HG02970 (cell line): ENCODE results near the gene ENTPD6.
A peak's percentile ranks its signal among the peaks of the same experiment; 100 is the strongest.
"Not testable (repeated sequence)": the region's sequence is repeated elsewhere in the genome, so short reads cannot be mapped to it uniquely, and the experiment has no call there.

ENCODE experiments used
- ATAC-seq: cut with Tn5 transposase; IDR thresholded peaks from one replicate; pipeline ENCODE4 v1.9.1; 2021; ENCODE audit warnings: mild to moderate bottlenecking, moderate library complexity, moderate number of reproducible peaks; ENCODE audit not compliant: unreplicated experiment, low FRiP score

The ENTPD6 gene

GRCh38 chr20:25238319-25239037, 43.0 kb downstream of the ENTPD6 start:
- ATAC-seq: no peak

DNA sequence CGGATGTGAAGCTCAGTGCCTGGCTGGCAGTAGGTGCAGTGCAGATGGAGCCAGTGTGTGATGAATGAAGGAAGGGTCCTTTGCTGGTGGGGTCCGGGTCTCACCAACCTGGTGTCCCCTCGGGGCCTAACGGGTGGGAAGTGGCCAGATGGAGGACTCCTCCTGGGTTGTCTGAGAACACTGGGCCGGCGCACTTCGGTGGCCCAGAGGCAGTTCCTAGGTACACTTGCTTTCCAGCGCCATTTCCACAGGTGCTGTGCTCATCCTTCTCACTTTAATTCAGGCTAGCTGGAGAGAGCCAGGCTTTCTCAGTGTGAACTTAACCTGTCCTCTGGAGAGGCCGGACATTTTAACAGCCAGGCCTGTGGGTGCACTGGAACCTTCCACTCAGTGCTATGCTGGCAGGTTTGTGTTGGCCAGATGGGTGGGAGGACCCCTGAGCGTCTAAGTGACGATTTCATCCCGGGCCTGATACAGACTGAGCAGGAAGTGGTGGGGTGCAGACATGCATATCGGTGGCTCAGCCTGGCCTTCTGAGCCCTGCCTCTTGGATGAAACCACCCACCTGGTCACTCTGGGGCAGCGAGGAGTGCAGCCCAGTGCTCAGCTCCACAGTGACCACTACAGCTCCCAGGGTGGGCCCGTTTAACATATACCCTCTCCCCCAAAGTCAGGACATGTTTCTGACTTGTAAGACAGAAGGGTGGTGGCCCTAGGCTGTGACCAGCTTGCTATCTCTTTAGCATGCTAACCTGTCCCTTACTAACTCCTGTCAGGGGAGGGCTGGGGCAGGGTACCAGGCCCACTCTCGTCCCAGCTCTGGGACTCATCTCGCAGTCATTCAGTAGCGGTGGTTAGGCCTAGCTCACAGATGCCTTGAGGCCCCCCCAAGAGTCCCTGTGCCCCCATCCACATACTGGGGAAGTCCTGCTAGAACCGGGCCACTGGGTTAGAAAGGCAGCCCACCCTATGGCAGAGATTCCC, 44.2 kb downstream of the ENTPD6 start:
- no peak for ATAC-seq

DNA sequence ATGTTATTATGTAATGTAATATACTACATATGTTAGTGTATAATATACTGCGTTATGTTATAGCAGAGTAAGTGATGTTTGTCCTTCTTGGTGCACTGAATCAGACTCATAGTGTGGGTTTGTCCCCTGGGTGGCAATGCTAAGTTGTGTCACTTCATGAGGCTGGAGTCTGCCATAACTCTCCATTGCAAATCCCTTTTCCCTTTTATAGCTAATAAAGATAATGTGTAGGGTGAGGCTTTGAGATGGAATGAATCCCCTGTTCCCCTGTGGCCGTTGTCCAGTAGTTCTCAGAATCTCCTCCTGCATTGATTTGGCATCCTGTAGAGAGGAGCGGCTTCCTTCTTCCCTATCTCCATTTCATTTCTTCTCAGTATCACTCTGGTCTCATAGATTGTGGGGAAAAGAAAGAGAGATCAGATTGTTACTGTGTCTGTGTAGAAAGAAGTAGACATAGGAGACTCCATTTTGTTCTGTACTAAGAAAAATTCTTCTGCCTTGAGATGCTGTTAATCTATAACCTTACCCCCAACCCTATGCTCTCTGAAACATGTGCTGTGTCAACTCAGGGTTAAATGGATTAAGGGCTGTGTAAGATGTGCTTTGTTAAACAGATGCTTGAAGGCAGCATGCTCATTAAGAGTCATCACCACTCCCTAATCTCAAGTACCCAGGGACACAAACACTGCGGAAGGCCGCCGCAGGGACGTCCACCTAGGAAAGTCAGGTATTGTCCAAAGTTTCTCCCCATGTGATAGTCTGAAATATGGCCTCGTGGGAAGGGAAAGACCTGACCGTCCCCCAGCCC, 45.5 kb downstream of the ENTPD6 start:
- ATAC-seq: not testable (repeated sequence)

DNA sequence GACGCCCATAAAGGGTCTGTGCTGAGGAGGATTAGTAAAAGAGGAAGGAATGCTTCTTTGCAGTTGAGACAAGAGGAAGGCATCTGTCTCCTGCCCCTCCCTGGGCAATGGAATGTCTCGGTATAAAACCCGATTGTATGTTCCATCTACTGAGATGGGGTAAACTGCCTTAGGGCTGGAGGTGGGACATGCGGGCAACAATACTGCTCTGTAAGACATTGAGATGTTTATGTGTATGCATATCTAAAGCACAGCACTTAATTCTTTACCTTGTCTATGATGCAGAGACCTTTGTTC, 46.1 kb downstream of the ENTPD6 start:
- ATAC-seq: not testable (repeated sequence)

GRCh38 chr20:25242231-25242630, 46.7 kb downstream of the ENTPD6 start:
- ATAC-seq: no peak

- ATAC-seq: no peak
Observed at GRCh38 chr20:25243416-25243979, 48.0 kb downstream of the ENTPD6 start.

- ATAC-seq: no peak
Observed at GRCh38 chr20:25244976-25245375, 49.5 kb downstream of the ENTPD6 start.

DNA sequence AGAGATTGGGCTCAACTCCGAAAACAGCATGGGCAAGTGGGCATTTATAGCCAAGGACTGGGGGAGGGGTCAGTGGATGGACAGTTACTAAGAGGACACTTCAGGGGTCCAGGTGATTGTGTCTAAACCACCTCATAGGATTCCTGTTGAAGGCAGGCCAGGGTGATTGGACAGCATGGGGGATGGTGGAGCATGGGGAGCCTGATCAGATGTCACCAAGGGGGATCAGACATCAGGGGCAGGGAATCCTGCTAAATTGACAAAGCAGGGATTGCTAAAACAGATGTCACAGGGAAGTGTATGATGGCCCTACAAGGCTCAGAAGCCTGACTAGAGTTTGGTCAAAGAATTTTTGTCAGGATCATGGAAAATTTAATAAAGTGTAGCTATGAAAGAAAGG, 49.9 kb downstream of the ENTPD6 start:
- ATAC-seq: no peak

GRCh38 chr20:25246182-25246999, 50.9 kb downstream of the ENTPD6 start:
- ATAC-seq: no peak

GRCh38 chr20:25247000-25247517, 51.5 kb downstream of the ENTPD6 start:
- ATAC-seq: no peak

- peak; percentile 25 for ATAC-seq
Observed at GRCh38 chr20:25247518-25247955, 52.0 kb downstream of the ENTPD6 start.

- ATAC-seq: peak; percentile 67
Observed at GRCh38 chr20:25247956-25248785, 52.7 kb downstream of the ENTPD6 start, which contains the start of gene PYGB. Gene PYGB (plus strand): TSS chr20:25248085. CDS start chr20:25248179, 94 bp downstream.

- ATAC-seq: no peak
Observed at GRCh38 chr20:25248786-25249172, 53.3 kb downstream of the ENTPD6 start.

- no peak for ATAC-seq
Observed at GRCh38 chr20:25249198-25249931, 53.9 kb downstream of the ENTPD6 start.

DNA sequence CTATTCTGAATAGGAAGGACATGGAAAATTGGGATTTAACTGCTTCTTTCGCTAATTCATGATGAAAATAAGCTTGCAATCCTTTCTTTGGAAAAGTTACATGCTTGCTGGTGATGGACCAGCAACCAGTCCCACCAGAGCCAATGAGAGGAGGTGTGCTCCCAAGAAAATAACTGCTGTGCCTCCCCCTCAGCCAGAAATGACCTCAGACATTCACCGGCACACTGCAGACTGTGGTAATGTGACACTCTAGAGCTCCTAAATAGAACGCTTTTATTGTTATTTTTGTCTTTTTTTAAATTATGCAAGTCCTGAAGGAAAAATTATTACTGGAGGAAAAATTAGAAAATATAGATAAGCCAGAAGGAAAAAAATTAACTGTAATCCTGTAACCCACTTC, 55.0 kb downstream of the ENTPD6 start:
- no peak for ATAC-seq

DNA sequence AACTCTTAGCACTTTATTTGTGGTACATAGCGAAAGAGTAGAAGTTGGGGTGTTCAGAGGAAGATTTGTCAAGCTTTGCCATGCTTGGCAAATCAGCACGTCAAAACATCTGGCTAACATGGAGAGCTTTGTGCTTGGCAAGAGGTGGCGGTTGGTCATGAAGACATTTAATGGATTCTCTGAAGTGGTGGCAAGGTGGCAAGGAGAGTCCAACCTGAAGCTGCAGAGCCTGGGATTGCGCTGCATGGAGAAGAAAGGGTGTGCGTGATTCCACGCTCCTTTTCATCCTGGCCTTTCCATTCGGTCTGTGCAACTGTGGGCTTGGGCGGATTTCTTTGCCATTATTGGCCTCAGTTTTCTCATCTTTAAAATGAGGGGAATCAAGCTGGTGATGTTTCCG, 55.5 kb downstream of the ENTPD6 start:
- ATAC-seq: no peak

GRCh38 chr20:25251558-25251957, 56.0 kb downstream of the ENTPD6 start:
- ATAC-seq: no peak

DNA sequence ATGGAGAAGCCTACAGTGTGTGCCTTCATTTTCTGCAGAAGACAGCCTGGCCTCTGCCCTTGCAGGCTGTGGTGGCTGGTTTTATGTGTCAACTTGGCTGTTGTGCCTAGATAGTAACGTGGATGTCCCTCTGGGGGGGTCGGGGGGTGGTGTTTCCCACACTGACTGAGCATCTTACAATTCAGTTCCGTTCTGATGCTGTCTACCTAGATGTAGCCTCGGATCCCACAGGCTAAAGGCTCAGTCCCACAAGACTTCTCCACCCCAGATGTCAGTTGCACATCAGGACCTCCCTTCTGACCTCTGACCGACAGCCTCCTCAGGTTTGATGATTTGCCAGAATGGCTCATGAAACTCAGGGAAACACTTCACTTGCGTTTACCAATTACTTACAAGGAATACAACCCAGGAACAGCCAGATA, 56.7 kb downstream of the ENTPD6 start:
- no peak for ATAC-seq
